SU-DHL-6 (cell line): ENCODE measurements around the gene RGL4.

Experiments
- H2AFZ ChIP-seq: fragments of 200-600 bp; sonication (generic); 2 replicates; pipeline ENCODE4 v1.6.1; 2014; ENCODE audit warnings: low read depth, mild to moderate bottlenecking, moderate library complexity, mixed read lengths, antibody characterized with exemption, low read length; ENCODE audit not compliant: severe bottlenecking
- H3F3A ChIP-seq: fragments of 200-600 bp; shearing (Covaris generic); 2 replicates; pipeline ENCODE4 v1.6.0; 2016; ENCODE audit warnings: antibody characterized with exemption, mild to moderate bottlenecking; ENCODE audit not compliant: insufficient read depth
- H3K27ac ChIP-seq: fragments of 200-600 bp; sonication (generic); 2 replicates; pipeline ENCODE4 v1.5.1; 2016; ENCODE audit warnings: low read depth, mild to moderate bottlenecking, low read length, moderate library complexity, mixed read lengths
- H3K27me3 ChIP-seq: fragments of 200-600 bp; sonication (generic), shearing (Covaris generic); 2 replicates; pipeline ENCODE4 v1.6.0; 2014; ENCODE audit warnings: mild to moderate bottlenecking, low read length
- H3K36me3 ChIP-seq: fragments of 200-600 bp; sonication (generic); 2 replicates; pipeline ENCODE4 v1.6.1; 2014; ENCODE audit warnings: mild to moderate bottlenecking, low read length, mixed read lengths
- H3K4me2 ChIP-seq: fragments of 300-600, 200-600 bp; shearing (Covaris generic), sonication (generic); 2 replicates; pipeline ENCODE4 v1.6.0; 2014; ENCODE audit warnings: low read length, low read depth, mild to moderate bottlenecking; ENCODE audit not compliant: poor library complexity, severe bottlenecking
- H3K4me3 ChIP-seq: fragments of 200-600 bp; sonication (generic); 2 replicates; pipeline ENCODE4 v1.5.1; 2014; ENCODE audit warnings: antibody characterized with exemption, low read length, mild to moderate bottlenecking, mixed read lengths; ENCODE audit not compliant: insufficient read depth, poor library complexity, severe bottlenecking
- H3K79me2 ChIP-seq: fragments of 200-600 bp; sonication (generic); 2 replicates; pipeline ENCODE4 v1.6.1; 2014; ENCODE audit warnings: mild to moderate bottlenecking, low read length, moderate library complexity; ENCODE audit not compliant: insufficient read depth
- H3K9ac ChIP-seq: fragments of 200-600 bp; sonication (generic); 2 replicates; pipeline ENCODE4 v1.7.0; 2014; ENCODE audit warnings: mild to moderate bottlenecking, low read length
- H3K9me2 ChIP-seq: fragments of 200-600 bp; sonication (generic); replicated peaks from 2 replicates; pipeline ENCODE4 v1.6.1; 2014; ENCODE audit warnings: low read length; ENCODE audit not compliant: insufficient read depth
- H3K9me3 ChIP-seq: fragments of 200-600 bp; sonication (generic); 2 replicates; pipeline ENCODE4 v1.6.1; 2014; ENCODE audit warnings: low read length, mixed read lengths; ENCODE audit not compliant: insufficient read depth
- H4K20me1 ChIP-seq: fragments of 200-600 bp; sonication (generic); 2 replicates; pipeline ENCODE4 v1.6.1; 2014; ENCODE audit warnings: low read depth, mild to moderate bottlenecking, antibody characterized with exemption, low read length, moderate library complexity, mixed read lengths
- EZH2phosphoT487 ChIP-seq: fragments of 200-600 bp; sonication (generic), shearing (Covaris generic); conservative IDR thresholded peaks from 2 replicates; pipeline ENCODE4 v1.6.1; 2018; ENCODE audit warnings: mild to moderate bottlenecking, antibody characterized with exemption, low read length, moderate library complexity, mixed read lengths
- TF ChIP-seq, protein P1 (sequence below): fragments of 200-600 bp; sonication (generic); IDR thresholded peaks from one replicate; pipeline ENCODE4 v1.5.1; 2017; ENCODE audit warnings: antibody characterized with exemption, mild to moderate bottlenecking, low read length, moderate library complexity; ENCODE audit not compliant: insufficient read depth, poor library complexity, severe bottlenecking

Gene RGL4

DNA sequence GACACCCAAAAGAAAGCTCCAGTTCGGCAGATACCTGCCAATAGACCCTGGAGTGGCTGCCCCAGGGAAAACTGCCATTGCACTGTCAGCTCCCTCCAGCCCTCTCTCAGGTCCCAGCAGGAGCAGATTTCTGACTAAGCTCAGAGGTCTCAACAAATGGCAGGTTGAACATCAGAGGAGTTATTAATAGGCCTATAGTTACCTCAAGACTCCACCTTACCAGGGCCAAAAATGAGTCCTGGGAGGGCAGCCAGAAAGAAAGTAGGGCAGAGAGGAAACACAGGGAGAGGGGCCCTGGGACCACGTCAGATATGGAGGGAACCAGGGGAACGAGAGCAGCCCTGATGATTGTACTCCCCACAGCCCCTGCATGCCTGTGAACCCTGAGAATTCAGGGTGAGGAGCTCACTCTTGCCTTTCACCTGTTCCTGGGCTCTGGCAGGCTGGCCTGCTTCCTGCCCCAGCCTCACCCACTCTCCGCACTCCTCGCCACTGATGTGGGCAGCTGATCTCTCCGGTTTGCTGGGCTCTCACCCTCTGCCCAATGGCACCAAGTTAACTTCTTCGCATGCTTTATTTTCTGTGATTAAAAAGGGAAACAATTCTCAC, 4.3 kb upstream of the RGL4 start:
- Histone ChIP-seq H3K79me2 (no peaks in the 10 kb centered on the region), H3K27me3 (no peaks in the 10 kb centered on the region), H3F3A (no peaks in the 10 kb centered on the region), H4K20me1 (no peaks in the 10 kb centered on the region), H3K4me2 (no peak overlapping the region), H3K36me3 (no peaks in the 10 kb centered on the region), H3K27ac (no peak overlapping the region), H2AFZ (no peak overlapping the region), H3K9me2 (no peaks in the 10 kb centered on the region), H3K4me3 (no peak overlapping the region), H3K9me3 (no peaks in the 10 kb centered on the region), H3K9ac (no peak overlapping the region)
- TF ChIP-seq, protein P1, sequence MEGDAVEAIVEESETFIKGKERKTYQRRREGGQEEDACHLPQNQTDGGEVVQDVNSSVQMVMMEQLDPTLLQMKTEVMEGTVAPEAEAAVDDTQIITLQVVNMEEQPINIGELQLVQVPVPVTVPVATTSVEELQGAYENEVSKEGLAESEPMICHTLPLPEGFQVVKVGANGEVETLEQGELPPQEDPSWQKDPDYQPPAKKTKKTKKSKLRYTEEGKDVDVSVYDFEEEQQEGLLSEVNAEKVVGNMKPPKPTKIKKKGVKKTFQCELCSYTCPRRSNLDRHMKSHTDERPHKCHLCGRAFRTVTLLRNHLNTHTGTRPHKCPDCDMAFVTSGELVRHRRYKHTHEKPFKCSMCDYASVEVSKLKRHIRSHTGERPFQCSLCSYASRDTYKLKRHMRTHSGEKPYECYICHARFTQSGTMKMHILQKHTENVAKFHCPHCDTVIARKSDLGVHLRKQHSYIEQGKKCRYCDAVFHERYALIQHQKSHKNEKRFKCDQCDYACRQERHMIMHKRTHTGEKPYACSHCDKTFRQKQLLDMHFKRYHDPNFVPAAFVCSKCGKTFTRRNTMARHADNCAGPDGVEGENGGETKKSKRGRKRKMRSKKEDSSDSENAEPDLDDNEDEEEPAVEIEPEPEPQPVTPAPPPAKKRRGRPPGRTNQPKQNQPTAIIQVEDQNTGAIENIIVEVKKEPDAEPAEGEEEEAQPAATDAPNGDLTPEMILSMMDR: no peak
- no peak for TF ChIP-seq EZH2phosphoT487

DNA sequence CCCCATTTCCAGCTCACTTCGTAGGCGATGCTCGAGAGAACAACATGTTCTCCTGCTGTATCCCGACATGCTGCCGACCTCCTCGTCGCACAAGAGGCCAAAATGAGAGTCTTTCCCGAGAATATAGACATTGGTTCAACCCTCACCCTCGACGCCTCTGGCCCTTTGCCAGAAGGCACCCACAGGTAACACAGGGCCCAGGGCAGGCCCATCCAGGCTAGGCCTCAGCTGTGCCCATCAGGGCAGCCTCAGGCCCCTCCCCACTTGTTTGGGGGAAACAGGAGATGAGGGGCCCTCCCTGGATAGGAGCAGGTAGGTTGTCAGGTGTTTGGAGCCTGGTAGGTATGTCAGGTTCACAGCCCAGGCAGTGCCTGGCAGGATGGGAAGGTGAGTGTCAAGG, 2.7 kb upstream of the RGL4 start:
- Histone ChIP-seq H3K79me2 (no peaks in the 10 kb centered on the region), H3F3A (no peaks in the 10 kb centered on the region), H3K27ac (no peak overlapping the region), H3K9me2 (no peaks in the 10 kb centered on the region), H3K4me2 (no peak overlapping the region), H4K20me1 (no peaks in the 10 kb centered on the region), H3K4me3 (no peak overlapping the region), H3K9me3 (no peaks in the 10 kb centered on the region), H3K9ac (no peak overlapping the region), H2AFZ (no peak overlapping the region), H3K27me3 (no peaks in the 10 kb centered on the region), H3K36me3 (no peaks in the 10 kb centered on the region)
- TF ChIP-seq, protein P1: no peak
- TF ChIP-seq EZH2phosphoT487: no peak

DNA sequence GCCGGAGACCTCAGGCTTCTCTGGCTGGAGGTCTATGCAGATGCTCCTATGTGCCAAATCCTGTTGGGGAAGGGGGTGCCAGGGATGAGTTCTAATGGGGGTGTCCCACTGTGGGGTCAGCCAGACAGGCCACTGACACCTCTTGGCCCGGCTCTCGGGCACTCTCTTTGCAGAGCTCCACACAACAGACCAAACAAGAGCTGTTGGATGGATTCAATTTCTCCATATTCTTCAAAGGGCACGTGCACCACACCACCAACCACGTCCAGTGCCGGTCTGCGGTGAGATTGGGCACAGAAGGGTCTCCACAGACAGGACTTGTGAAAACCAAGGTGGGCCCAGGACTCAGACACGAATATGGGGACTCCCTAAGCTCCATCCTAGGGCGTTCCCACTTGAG, 2.2 kb upstream of the RGL4 start:
- H3K9ac ChIP-seq: no peak overlapping the region
- H3K9me3 ChIP-seq: no peaks in the 10 kb centered on the region
- no peak overlapping the region for H3K4me3 ChIP-seq
- TF ChIP-seq EZH2phosphoT487: no peak
- TF ChIP-seq, protein P1: no peak
- no peak overlapping the region for H2AFZ ChIP-seq
- no peaks in the 10 kb centered on the region for H3K9me2 ChIP-seq
- no peak overlapping the region for H3K4me2 ChIP-seq
- H3K27ac ChIP-seq: no peak overlapping the region
- no peaks in the 10 kb centered on the region for H4K20me1 ChIP-seq
- H3K36me3 ChIP-seq: no peaks in the 10 kb centered on the region
- no peaks in the 10 kb centered on the region for H3K79me2 ChIP-seq
- no peaks in the 10 kb centered on the region for H3F3A ChIP-seq
- H3K27me3 ChIP-seq: no peaks in the 10 kb centered on the region

DNA sequence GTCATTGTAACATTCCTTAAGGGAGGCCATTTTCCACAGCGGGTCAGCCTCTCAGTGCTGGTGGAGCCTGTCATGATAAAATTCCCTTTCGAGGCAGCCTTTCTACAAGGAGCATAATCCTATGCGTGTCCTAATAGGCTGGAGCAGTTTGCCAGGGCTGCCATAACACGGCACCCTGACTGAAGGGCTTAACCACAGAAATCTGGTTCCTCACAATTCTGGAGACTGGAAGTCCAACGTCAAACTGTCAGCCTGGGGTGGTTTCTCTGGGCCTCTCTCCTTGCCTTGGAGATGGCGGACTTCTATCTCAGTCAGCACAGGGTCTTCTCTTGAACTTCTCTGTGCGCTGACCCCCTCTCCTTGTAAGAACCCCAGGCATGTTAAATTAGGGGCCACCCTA, 1.4 kb upstream of the RGL4 start:
- Histone ChIP-seq H4K20me1 (no peaks in the 10 kb centered on the region), H3K9ac (no peak overlapping the region), H3K4me2 (no peak overlapping the region), H3K9me3 (no peaks in the 10 kb centered on the region), H3K27me3 (no peaks in the 10 kb centered on the region), H2AFZ (no peak overlapping the region), H3K79me2 (no peaks in the 10 kb centered on the region), H3K36me3 (no peaks in the 10 kb centered on the region), H3K4me3 (no peak overlapping the region), H3K9me2 (no peaks in the 10 kb centered on the region), H3F3A (no peaks in the 10 kb centered on the region), H3K27ac (no peak overlapping the region)
- TF ChIP-seq, protein P1: no peak
- TF ChIP-seq EZH2phosphoT487: no peak
